NOMO-1 treated with dmso at 0.1 percent for 144 hours (cell line): ENCODE results near the gene SLC16A2.
"Not testable (repeated sequence)": the region's sequence is repeated elsewhere in the genome, so short reads cannot be mapped to it uniquely, and the experiment has no call there.

Experiments used
- DNase-seq: peaks from one replicate; lab custom pipeline; 2025; ENCODE audit not compliant: unreplicated experiment; lab: John Stamatoyannopoulos, UW

SLC16A2 gene

GRCh38 chrX:74506317-74507115 is 85.2 kb downstream of the SLC16A2 start:
- no peak for DNase-seq

GRCh38 chrX:74507191-74507590 is 85.9 kb downstream of the SLC16A2 start:
- DNase-seq = no peak

GRCh38 chrX:74509989-74510388 is 88.7 kb downstream of the SLC16A2 start:
- DNase-seq = no peak

- DNase-seq = no peak
Observed at GRCh38 chrX:74510401-74510800, 89.1 kb downstream of the SLC16A2 start.

- DNase-seq = no peak
Observed at GRCh38 chrX:74511704-74512103, 90.4 kb downstream of the SLC16A2 start.

- no peak for DNase-seq
Observed at GRCh38 chrX:74514384-74514783, 93.1 kb downstream of the SLC16A2 start.

- no peak for DNase-seq
Observed at GRCh38 chrX:74515356-74515755, 94.1 kb downstream of the SLC16A2 start.

- not testable (repeated sequence) for DNase-seq
Observed at GRCh38 chrX:74516013-74516412, 94.7 kb downstream of the SLC16A2 start.

- DNase-seq = no peak
Observed at GRCh38 chrX:74519870-74520269, 98.6 kb downstream of the SLC16A2 start.

- no peak for DNase-seq
Observed at GRCh38 chrX:74520291-74520690, 99.0 kb downstream of the SLC16A2 start.

GRCh38 chrX:74520896-74521295 is 99.6 kb downstream of the SLC16A2 start:
- DNase-seq = no peak

- no peak for DNase-seq
Observed at GRCh38 chrX:74521961-74522751, 100.9 kb downstream of the SLC16A2 start.

- DNase-seq = no peak
Observed at GRCh38 chrX:74523224-74523623, 101.9 kb downstream of the SLC16A2 start.

GRCh38 chrX:74523870-74524735 is 102.8 kb downstream of the SLC16A2 start:
- no peak for DNase-seq

GRCh38 chrX:74525116-74525515 is 103.8 kb downstream of the SLC16A2 start:
- no peak for DNase-seq

GRCh38 chrX:74526764-74527163 is 105.5 kb downstream of the SLC16A2 start:
- DNase-seq = no peak

- DNase-seq = no peak
Observed at GRCh38 chrX:74527350-74527749, 106.1 kb downstream of the SLC16A2 start.

- no peak for DNase-seq
Observed at GRCh38 chrX:74529311-74529710, 108.0 kb downstream of the SLC16A2 start.

GRCh38 chrX:74531081-74531480 is 109.8 kb downstream of the SLC16A2 start:
- no peak for DNase-seq

GRCh38 chrX:74534569-74535038 is 113.3 kb downstream of the SLC16A2 start:
- DNase-seq = peak; percentile 5

- DNase-seq = no peak
Observed at GRCh38 chrX:74535086-74535407, 113.8 kb downstream of the SLC16A2 start.
